ENCODE results near the gene KBTBD4. TPM values are rescaled to one million over a fixed set of nuclear protein-coding genes. Genes with fewer than 3 reads are reported as not detected.

Gene KBTBD4
- total RNA-seq (2021; fragmentation: NEBNext Ultra II Directional; extraction: Animal tissue kit (Norgen Biotek cat#: 25700)) (12.0 and 14.0 TPM in 2 replicates), polyA plus RNA-seq (2011; rRNA removed) (15.8 and 19.5 TPM in 2 replicates), polyA minus RNA-seq (2011; rRNA and poly(A)+ RNA removed) (31.4 and 31.8 TPM in 2 replicates)
- 16.5 TPM for polyA plus RNA-seq (2011; cell fraction: cytosol; rRNA removed)
- 13.0 TPM for polyA plus RNA-seq (2011; cell fraction: nucleus; rRNA removed)
- 17.3 to 20.9 TPM (median 18.4 TPM) in 4 replicates for polyA plus RNA-seq (2012, experiment 1 of 2)
- polyA plus RNA-seq (2012, experiment 2 of 2): 16.9 TPM
- polyA plus RNA-seq (2013, experiment 1 of 2): 6.7 TPM
- polyA plus RNA-seq (2013, experiment 2 of 2): 6.3 TPM
- 9.2 TPM for polyA minus RNA-seq (2011; cell fraction: cytosol; rRNA and poly(A)+ RNA removed)
- polyA minus RNA-seq (2011; cell fraction: nucleus; rRNA and poly(A)+ RNA removed): 11.4 TPM
- long read RNA-seq, experiment 1, partial matches to known transcripts: 1 of 14 reads
- long read RNA-seq, experiment 1, other reads (novel, unspliced or antisense): 8 of 14 reads
- long read RNA-seq, experiment 2, transcript KBTBD4-202 (4 exons, 2,372 nt): major isoform, 28 of 48 reads
- long read RNA-seq, experiment 2, partial matches to known transcripts: 0 of 48 reads
- long read RNA-seq, experiment 2, other reads (novel, unspliced or antisense): 14 of 48 reads

DNA sequence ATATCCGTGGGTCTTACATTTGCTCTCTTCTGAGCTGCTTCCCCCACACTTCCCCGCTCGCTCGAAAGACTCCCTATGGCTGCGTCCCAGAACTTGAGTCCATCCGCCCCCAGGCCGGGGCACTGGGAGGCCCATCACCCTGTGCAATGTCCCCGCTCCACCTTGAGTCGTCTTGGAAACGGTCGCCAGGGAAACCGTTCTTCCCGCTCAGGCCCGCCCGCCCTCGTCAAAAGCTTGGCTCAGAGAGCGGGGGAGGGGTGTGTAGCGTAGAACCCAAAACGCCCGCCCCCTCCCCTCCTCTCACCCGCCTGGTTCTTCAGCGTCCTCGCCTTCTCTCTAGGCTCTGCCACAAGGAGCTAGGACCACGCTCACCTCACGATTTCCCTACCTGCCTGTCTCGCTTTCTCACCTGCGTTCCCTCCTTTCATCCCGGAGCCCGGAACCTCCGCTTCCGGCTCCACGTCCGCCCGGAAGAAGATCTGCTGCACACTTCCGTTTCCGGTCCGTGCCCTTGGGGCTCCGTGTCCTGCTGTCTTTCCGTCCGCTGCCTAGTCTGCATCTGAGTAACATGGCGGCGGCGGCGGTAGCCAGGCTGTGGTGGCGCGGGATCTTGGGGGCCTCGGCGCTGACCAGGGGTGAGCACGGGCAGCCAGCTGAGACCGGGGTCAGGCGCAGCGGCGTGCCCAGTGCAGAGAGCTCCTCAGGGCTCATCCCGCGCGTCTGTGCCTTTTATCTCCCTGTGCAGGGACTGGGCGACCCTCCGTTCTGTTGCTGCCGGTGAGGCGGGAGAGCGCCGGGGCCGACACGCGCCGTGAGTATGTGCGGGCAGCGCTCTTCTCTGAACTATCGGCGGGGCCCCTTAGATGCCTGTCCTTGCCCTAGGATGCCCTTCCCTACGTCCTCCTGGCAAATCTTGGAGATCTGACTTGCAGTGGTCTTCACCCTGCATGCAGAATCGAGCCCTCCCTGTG is at the start of gene KBTBD4, which contains the start of gene NDUFS3:
Gene KBTBD4, minus strand, starts transcription at position 447 of the 971 bp plus-strand sequence. Its CDS starts 19 bp downstream, at position 428.
Gene NDUFS3, plus strand, starts transcription at position 551 of the 971 bp plus-strand sequence. Its CDS starts 18 bp downstream, at position 569.
- Histone ChIP-seq H2BK12ac (ENCODE audit: low read depth, low read length) (peak within 1 kb of the TSS; percentile 99; the same call in 1 of the 2 replicates), H4K20me1 (replicated peaks in 1 of 2; ENCODE audit: control insufficient read depth in 1 of 2, insufficient read depth in 2 of 2, low read length in 2 of 2) (peaks cover 2 to 3% of the 10 kb centered on the region in 2 experiments), H2BK20ac (ENCODE audit: low read length) (no peak within 1 kb of the TSS; the same call in 1 of the 2 replicates), H3K27ac (ENCODE audit: low read depth, low read length) (peak within 1 kb of the TSS; percentile 97), H3K27me3 (replicated peaks in 1 of 4; ENCODE audit: control insufficient read depth in 3 of 4, extremely low read depth in 1 of 4, insufficient read depth in 3 of 4, low read length in 3 of 4) (no peaks in the 10 kb centered on the region), H3K4me2 (ENCODE audit: insufficient read depth in 1 of 2, low read depth in 2 of 2, low read length in 2 of 2) (peak within 1 kb of the TSS; percentile 70 to 85), H2AK5ac (ENCODE audit: low read depth, low read length) (no peak within 1 kb of the TSS), H4K91ac (replicated peaks; ENCODE audit: insufficient read length, low read length) (peak within 1 kb of the TSS; percentile 92), H3K79me2 (ENCODE audit: control insufficient read depth in 1 of 2, insufficient read depth in 2 of 2, low read length in 2 of 2) (peaks cover 0 to 30% of the 10 kb centered on the region in 2 experiments; a peak in 3 of 4 replicates), H3K36me3 (ENCODE audit: control insufficient read depth in 2 of 4, insufficient read depth in 4 of 4, low read length in 3 of 4) (peaks cover 21 to 37% (median 31%) of the 10 kb centered on the region in 4 experiments), H4K5ac (ENCODE audit: insufficient read length, low read depth, low read length) (peak within 1 kb of the TSS; percentile 99), H2BK15ac (ENCODE audit: low read length) (peak within 1 kb of the TSS; percentile 97; the same call in 1 of the 2 replicates), H3K9ac (replicated peaks in 1 of 4; ENCODE audit: extremely low read depth in 1 of 4, low read depth in 3 of 4, low read length in 3 of 4) (peak within 1 kb of the TSS; percentile 95 to 99 (median 97)), H2BK120ac (replicated peaks; ENCODE audit: low read depth, low read length) (no peak within 1 kb of the TSS), H4K8ac (ENCODE audit: extremely low read depth, insufficient read depth, low read length) (peak within 1 kb of the TSS; percentile 99), H3K9me3 (ENCODE audit: insufficient read depth in 2 of 2, low read depth in 1 of 2, low read length in 1 of 2) (no peaks in the 10 kb centered on the region), H3K14ac (ENCODE audit: insufficient read length) (no peak within 1 kb of the TSS), H2AFZ (ENCODE audit: low read length) (peak within 1 kb of the TSS; percentile 94; the same call in 1 of the 2 replicates), H3K4me3 (ENCODE audit: extremely low read depth in 1 of 4, insufficient read depth in 2 of 4, low read depth in 3 of 4, low read length in 4 of 4) (peak within 1 kb of the TSS; percentile 83 to 93 (median 90)), H3K23ac (ENCODE audit: insufficient read length) (no peak within 1 kb of the TSS), H3K4ac (replicated peaks; ENCODE audit: insufficient read length, low read depth, low read length) (no peak within 1 kb of the TSS), H3K18ac (ENCODE audit: extremely low read depth, low read length) (peak within 1 kb of the TSS; percentile 100; the same call in 1 of the 2 replicates), H3K4me1 (replicated peaks in 1 of 4; ENCODE audit: control insufficient read depth in 3 of 4, insufficient read depth in 4 of 4, low read length in 3 of 4) (peaks cover 0 to 5% (median 2%) of the 10 kb centered on the region in 4 experiments; a peak in 2 of 7 replicates), H3K79me1 (ENCODE audit: low read depth, low read length) (no peaks in the 10 kb centered on the region; the same call in 1 of the 2 replicates), H2BK5ac (ENCODE audit: low read depth, low read length) (peak within 1 kb of the TSS; percentile 99), H3K23me2 (ENCODE audit: low read depth, low read length) (peaks cover 4% of the 10 kb centered on the region; the same call in 1 of the 2 replicates), H3K56ac (replicated peaks; ENCODE audit: insufficient read length, low read depth, low read length) (peak within 1 kb of the TSS; percentile 77)
- ChIA-PET POLR2A (ENCODE audit: partially characterized antibody) (interaction anchor here (0.6 to 6.2 kb wide), 17 partner anchors 9 to 1655 kb away, joined by 3 to 83 read pairs (median 4); partner anchors contain the start of genes AGBL2, C1QTNF4, CELF1 and NUP160), CTCF (ENCODE audit: partially characterized antibody) (interaction anchor here (0.6 to 2.0 kb wide), 9 partner anchors 8 to 444 kb away, joined by 3 to 7 read pairs (median 3); partner anchors contain the start of genes C1QTNF4 and FAM180B)
- DNase-seq (ENCODE audit: low read depth in 1 of 2, low spot score in 2 of 2): peak; percentile 62 to 96
- no peak for FAIRE-seq
- WGBS, 2 experiments (ENCODE audit: extremely low coverage in 1 of 2, insufficient coverage in 1 of 2, insufficient read length in 1 of 2, insufficient replicate concordance in 2 of 2, low coverage in 1 of 2, low lambda C conversion rate in 2 of 2, missing lambda C conversion rate in 1 of 2): 3% methylated on average over 53 of the region's 72 CpGs; no CpG with 5 or more reads in 1 of the 2 experiments
- TF ChIP-seq TEAD4 (IDR thresholded peaks at IDR 0.05; ENCODE audit: low read depth, low read length): no peak
- no peak for TF ChIP-seq CBX5 (IDR thresholded peaks at IDR 0.05; ENCODE audit: low read depth, low read length)
- peak; percentile 88 to 99 for TF ChIP-seq SIN3A (conservative IDR thresholded peaks at IDR 0.05 in 1 of 2, IDR thresholded peaks at IDR 0.05 in 1 of 2; ENCODE audit: low read depth in 1 of 2, low read length in 2 of 2)
- TF ChIP-seq NRF1 (IDR thresholded peaks at IDR 0.05; ENCODE audit: low read depth, low read length): no peak
- TF ChIP-seq SRF (IDR thresholded peaks at IDR 0.05; ENCODE audit: low read depth, low read length): peak; percentile 68
- TF ChIP-seq CREB1 (IDR thresholded peaks at IDR 0.05): peak; percentile 61
- TF ChIP-seq SIX5 (IDR thresholded peaks at IDR 0.05; ENCODE audit: low read depth, low read length): peak; percentile 62; the same call in 1 of the 2 replicates
